GM18907 (cell line): Measurements from ENCODE around the gene POU2F1.
A peak's percentile ranks its signal among the peaks of the same experiment; 100 is the strongest.
"Not testable (repeated sequence)": the region's sequence is repeated elsewhere in the genome, so short reads cannot be mapped to it uniquely, and the experiment has no call there.

ENCODE experiments used
- ATAC-seq: cut with Tn5 transposase; IDR thresholded peaks from one replicate; pipeline ENCODE4 v1.9.1; 2021; ENCODE audit warnings: mild to moderate bottlenecking, moderate library complexity; ENCODE audit not compliant: unreplicated experiment

POU2F1 gene

DNA sequence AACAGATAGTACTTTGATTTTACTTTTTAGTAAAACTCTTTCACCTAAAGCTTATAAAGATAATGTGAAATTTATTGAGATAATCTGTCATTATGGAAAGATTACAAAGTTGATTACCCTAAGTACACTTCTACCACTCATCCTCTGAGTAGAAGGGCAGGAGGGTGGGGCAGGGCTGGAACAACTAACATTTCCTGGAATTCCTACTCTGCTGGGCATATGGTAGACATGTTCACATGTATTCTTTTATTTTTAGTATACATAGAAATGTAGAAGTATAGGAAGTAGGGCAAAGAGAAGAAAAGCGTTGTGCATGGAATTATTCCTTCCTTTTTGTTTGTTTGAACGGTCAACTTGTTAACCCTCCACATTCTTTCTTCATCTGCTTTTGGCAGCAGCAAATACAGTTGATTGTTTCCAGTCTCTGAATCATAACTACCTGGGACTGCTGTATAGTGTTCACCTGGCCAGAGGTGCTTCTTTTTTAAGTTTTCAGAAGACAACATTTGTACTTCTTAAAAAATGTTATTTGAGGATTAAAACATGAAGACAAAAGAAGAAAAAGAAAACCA is 85.1 kb downstream of the POU2F1 start:
- ATAC-seq = no peak

DNA sequence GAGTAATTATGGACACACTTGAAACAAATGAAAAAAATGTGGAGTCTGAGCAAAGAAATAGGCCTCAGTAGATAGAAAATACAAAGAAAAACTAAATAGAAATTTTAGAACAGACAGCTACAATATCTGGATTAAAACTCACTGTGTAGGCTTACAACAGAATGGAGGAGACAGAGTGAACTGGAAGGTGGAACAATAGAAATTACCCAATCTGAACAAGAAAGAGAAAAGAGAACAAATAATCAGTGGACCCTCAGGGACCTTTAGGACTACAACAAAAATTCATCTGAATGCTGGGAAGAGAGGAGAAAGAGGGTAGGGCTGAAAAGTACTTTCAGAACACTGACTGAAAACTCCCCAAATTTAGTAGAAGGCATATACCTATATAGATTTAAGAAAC is 90.0 kb downstream of the POU2F1 start:
- no peak for ATAC-seq

DNA sequence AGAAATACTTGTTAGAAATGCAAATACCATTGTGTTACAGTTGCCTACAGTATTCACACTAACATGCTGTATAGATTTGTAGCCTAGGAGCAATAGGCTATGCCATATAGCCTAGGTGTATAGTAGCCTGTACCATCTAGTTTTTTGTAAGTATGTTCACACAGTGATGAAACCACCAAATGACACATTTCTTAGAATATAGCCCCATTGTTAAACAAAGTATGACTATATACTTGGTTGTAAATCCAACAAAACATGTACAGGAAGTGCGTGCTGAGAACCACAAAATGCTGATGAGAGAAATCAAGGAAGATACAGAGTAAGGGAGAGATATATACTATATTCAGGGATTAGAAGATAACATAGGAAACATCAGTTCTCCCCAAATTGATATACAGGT is 92.2 kb downstream of the POU2F1 start:
- no peak for ATAC-seq

DNA sequence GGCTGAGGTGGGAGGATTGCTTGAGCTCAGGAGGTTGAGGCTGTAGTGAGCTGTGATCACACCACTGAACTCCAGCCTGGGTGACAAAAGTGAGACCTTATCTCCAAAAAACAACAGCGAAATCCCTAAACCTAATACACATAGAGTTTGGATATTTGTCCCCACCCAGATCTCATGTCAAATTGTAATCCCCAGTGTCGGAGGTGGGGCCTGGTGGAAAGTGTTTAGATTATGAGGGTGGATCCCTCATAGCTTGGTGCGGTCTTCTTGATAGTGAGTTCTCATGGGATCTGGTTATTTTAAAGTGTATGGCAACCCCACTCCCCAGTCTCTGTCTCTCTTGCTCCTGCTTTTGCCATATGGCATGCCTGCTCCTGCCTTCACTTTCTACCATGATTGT is 94.0 kb downstream of the POU2F1 start:
- ATAC-seq = no peak

DNA sequence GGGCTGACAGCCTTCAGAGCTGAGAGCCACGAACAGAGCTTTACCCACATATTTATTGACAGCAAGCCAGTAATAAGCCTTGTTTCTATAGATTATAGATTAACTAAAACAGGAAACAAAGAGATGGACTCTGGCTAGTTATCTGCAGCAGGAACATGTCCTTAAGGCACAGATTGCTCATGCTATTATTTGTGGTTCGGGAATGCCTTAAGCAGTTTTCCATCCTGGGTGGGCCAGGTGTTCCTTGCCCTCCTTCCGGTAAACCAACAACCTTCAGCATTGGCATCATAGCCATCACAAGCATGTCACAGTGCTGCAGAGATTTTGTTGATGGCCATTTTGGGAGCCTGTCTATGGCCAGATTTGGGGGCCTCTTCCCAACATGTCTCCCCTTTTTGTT is 96.8 kb downstream of the POU2F1 start:
- ATAC-seq = no peak

DNA sequence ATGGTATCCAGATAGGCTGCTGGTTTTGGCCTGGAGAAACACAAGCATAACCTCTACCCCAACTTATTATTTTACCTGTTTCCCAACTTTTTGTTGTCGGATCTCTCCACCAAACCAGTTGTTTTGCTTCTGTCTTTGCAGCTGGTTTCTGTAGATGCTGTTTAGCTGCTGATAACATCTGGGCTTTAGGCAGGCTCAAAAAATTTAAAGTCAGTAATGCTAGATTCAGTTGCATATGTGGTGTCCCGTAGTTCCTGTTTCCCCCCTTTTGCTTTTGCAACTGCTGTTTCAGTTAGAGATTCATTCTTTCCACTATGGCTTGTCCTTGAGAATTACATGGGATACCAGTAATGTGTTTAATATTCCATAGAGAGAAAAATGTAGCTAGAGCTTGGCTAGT is 98.5 kb downstream of the POU2F1 start:
- not testable (repeated sequence) for ATAC-seq

DNA sequence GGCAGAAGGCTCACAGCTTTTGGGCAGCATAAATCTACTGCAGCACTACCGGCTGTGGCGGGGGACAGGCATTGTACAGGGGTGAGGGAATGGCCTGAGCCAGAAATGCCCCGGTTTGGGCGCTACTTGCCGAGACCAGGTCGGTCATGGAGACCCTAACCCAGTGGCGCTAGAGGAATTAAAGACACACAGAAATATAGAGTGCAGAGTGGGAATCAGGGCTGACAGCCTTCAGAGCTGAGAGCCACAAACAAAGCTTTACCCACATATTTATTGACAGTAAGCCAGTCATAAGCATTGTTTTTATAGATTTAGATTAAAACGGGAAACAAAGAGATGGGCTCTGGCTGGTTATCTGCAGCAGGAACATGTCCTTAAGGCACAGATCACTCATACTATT is 101.8 kb downstream of the POU2F1 start:
- ATAC-seq = no peak

DNA sequence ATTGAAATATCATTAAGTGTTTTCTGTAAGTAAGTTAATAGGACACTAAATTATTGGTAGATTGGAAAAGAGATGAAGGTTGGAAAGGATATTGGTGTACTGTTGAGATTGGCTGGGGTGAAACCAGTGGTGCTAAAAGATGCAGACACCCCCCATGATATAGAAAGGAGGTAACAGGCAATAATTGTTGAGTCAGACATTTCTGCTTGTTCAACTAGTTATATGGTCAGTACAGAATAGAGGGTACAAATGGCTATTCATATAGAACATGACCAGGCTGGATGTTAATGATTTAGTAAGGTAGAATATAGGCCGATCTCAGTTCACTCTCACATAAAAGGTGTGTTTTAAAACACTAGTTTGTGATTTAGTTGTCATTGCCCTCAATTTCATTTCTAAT is 104.5 kb downstream of the POU2F1 start:
- no peak for ATAC-seq

DNA sequence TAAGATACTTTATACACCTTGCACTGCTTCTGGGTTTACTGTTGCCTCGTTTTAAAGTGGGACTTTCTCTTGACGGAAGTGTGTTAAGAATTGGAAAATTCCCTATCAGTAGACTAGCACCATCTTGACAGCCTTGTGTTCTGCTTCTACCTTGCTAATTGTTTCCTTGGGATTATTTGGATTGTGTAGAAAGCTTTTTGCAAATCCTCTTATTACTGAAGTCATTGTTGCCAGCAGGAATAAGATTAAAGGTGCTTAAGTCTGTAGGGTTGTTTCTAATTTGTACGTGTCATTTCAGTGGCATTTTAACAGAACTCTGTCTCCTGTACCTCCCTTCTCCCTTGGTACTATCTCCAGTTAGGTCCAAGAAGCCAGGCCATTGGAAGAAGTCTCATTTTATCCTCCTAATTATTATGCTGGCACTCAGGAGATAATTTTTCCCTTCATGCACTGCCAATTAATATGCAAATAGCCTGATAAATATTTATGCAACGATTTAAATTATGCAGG is 107.7 kb downstream of the POU2F1 start:
- ATAC-seq = no peak

DNA sequence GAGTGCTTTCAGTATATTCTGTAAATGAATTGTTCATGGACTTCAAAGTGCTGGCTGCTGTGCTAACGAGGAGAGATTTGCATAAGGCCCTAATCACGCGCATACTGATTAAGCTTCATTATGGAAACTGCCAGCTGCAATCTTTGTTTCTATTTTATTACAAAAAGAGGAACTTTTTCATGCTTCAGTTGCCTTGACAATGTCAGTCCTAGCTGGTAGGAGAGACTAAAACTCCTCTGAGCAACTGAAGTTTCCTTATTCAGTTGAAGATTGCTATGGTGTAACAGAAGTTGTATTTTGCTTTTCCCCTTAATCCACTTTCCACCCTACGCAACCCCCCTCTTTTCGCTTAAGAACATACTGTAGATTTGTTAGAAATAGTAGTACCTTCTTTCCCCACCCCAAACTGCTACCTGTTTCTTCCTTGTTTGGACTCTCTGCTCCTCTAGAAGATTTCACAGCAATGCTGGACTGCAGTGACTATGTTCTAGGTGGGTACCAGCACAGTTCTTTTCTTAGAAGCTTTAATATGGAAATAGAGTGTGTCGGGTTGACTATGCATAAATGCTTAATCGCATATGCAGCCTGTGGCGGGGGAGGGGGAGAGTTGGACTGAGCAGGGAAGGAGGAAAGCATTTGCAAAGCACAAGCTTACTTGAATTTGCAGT is 108.3 kb downstream of the POU2F1 start:
- ATAC-seq = peak; percentile 69

DNA sequence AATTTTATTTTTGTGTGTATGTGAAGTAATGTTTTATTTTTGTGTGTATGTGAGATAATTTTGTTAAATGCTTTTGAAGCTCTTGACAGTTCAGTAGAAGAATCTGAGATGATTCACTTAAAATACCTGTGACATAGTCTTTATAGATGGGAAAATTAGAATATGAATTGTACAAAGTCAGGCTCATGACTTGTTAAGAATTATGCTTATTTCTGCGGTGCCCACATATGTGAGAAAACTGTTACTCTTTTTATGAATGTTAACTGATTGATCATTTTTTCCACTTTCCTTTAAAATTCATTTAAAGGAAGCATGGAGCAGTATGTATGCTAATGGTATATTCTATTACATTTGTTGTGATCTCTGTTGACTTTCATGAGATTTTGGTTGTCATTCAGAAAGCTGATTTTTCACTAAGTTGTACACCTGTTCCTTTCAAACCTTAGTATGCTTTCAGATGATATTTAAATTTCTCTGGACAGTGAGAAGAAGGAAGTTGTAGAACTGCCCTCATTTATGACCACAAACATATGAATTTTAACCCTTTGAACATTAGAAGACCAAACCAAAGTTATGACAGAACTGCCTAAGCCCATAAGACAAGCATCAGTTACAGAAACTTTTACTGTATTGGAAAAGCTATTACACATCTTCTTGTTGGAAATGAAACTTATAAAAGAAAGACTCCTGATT is 110.1 kb downstream of the POU2F1 start:
- ATAC-seq = peak; percentile 32

DNA sequence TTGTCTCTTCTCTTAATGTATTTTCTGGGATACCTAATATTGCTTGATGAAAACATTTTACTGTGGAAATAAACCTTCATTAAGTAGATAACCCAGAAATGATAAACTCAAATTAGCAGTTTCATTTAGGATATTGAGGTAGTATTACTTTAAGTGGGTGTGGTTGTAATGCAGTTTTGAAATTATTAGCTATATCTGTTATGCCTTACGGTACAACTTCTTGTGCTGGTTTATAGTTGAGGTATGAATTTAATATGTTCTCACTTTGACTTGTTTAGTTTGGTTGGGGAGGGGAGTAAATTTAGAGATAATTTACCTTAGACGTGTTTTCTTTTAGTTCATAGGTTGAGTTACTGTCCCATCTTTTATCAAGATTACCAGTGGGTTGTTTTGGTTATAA is 111.0 kb downstream of the POU2F1 start:
- no peak for ATAC-seq

DNA sequence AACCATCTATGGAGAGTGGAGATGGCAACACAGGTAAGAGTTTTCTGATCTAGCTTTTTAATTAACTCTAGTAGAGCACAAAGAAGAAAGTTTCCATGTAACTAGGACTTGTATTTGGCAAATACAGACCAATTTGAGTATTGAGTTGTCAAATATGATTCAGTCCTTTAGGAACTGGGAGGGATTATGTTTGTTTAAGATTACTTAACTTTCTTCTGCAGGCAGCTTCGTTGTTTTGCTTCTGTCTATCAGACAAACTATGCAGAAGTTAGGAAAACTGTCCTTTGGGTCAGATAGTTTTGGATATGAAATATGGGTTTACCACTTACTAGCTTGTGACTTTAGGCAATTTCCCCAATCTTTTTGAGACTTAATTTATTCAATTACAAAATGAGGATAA is 111.8 kb downstream of the POU2F1 start:
- ATAC-seq = no peak

DNA sequence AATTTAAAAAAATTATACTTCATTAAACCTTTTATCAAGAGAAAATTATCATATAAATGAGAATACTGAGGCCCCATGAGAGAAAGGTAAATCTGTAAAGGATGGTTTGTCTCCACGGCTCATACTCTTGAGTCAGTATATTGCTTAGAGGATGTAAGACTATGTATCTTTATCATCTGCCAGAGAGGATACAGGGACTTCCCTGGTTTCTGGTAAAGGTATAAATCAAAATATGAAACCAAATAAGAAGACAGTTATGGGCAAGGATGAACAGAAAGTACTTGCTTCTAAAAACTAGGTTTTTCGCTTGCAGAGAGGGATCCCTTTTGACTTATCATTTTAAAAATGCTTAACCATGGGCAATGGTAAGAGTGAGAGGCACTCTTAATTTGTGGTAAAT is 112.4 kb downstream of the POU2F1 start:
- no peak for ATAC-seq

DNA sequence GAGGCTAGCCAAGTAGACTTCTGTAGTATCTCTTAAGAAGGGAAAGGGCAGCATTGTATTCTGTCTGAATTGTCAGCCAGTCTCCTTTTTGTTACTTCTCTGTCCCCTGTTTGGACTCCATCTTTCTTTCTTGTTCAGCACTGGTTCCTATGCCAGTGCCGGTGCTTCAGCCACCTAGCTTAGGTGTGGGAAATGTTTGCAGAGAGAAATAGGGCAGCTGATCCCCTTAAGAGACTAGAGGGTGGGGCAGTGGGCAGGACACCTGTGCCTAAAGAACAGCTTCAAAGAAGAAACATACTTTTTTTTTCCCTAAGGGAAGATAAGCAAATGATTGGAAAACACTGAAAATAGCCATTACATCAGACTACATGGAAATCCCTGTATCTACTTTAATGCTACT is 113.0 kb downstream of the POU2F1 start:
- no peak for ATAC-seq

DNA sequence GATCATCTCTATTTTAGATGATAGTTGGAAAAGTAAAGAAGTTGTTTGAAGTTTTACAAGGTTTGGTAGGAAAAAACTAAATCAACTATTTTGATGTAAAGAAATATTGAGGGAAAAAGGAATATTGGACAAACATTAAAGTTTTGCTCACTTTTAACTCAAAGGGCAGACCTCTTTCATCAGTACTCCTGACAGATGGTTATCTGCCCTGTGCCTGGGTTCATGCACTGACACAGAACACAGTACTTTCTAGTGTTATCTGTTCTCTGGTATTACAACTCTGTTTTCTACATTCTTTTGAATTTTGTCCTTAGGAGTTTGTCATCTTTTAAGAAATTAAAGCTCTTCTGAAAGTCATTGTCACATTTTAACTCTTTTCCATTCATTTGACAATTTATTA is 118.7 kb downstream of the POU2F1 start:
- no peak for ATAC-seq

DNA sequence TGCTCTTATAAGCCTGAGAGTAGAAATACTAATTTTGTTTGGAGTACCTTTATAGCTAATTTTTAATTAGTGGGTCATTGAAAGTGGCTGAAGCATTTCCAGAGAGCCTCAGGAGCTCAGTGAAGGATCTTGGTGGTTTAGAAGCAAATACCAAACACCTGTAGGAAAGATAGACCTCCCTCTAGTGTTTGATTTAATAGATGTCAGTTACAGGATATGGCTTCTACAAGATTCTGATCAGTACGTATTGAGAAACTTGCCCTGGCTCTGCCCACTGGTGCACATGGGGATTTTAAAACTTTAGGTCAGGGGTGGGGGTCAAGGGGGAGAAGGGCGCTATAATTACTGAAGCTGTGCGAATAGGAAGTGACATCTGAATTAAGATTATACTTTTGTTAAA is 122.2 kb downstream of the POU2F1 start:
- peak; percentile 76 for ATAC-seq

DNA sequence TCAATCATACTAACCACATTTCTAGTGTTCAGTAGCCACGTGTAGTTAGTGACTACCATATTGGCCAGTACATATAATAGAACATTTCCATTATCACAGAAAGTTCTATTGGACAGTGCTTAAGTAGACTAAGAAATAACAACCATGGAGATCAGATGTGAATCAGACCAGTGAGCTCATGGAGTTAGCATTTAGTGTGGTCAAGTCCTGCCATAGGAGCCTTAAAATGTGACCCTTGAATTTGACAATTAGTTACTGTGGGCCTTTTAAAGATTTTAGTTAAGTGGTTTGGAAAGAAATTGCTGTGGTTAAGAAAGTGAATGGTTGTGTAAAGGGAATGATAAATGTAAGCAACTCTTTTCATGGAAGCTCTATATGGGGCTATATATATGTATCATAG is 123.4 kb downstream of the POU2F1 start:
- ATAC-seq = no peak

DNA sequence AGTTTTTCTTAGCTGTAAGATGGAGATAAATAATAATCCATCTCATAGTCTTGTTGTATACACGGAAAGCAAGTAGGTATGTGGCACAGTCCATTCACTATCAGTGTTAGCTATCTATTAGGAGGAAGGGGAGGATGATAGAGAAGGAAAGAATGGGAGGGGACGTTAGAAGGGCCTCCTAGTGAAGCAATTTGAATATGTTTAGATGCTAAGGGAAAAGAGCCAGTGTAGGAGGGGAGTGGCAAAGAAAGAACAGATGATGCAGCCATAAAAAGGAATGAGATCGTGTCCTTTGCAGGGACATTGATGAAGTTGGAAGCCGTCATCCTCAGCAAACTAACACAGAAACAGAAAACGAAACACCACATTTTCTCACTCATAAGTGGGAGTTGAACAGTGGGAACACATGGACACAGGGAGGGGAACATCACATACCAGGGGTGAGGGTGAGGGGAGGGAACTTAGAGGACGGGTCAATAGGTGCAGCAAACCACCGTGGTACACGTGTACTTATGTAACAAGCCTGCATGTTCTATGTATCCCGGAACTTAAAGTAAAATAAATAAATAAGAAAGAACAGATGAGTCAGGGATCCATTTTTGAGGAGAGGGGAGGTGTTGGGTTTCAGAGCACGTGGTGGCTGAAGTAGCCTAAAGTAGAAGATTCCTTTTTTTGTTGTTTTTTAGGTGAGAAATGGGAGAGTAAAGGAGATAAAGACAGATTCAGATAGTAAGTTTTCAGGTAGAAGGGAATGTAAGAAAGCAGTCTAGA is 124.1 kb downstream of the POU2F1 start:
- no peak for ATAC-seq

DNA sequence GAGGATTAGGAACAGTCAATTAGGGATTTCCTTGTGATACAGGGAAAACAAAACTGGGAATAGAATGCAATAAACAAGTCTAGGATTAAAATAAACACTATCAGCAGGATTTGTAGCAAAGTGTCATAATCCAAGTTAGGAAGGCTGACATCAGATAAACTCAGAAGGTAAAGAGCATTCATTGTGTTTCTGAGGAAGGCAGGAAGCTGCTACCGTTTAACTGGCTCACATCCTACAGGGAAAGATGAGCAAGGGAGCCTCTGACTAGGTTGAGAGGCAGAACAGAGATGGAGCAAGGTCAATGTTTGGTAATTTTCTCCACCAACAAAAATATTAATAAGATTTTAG is 124.7 kb downstream of the POU2F1 start:
- ATAC-seq = no peak

DNA sequence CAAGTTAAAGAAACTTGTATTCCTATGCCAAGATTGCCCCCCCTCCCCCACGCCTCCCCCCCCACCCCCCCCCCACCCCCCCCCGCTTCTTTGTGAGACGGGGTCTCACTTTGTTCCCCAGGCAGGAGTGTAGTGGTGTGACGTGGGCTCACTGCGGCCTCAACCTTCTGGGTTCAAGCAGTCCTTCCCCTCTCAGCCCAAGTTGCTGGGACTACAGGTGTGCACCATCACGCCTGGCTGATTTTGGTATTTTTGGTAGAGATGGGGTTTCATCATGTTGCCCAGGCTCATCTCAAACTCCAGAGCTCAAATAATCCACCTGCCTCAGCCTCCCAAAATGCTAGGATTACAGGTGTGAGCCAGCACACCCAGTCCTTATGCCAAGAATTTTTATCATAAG is 136.6 kb downstream of the POU2F1 start:
- no peak for ATAC-seq

DNA sequence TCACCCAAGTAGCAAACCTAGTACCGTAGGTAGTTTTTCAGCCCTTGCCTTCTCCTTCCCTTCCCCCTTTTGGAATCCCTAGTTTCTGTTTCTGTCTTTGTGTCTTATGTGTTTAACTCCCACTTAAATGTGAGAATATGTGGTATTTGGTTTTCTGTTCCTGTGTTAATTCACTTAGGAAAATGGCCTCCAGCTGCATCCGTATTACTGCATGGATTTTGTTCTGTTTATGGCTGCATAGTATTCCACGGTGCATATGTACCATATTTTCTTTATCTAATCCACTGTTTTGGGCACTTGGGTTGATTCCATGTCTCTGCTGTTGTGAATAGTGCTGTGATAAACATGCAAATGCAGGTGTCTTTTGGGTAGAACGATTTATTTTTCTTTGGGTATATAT is 138.6 kb downstream of the POU2F1 start:
- ATAC-seq = no peak
